ENCODE data around the gene JMY.
A peak's percentile ranks its signal among the peaks of the same experiment; 100 is the strongest.

Gene JMY

GRCh38 chr5:79237740-79238560 lies 2.0 kb downstream of the JMY start (continued):
- TF ChIP-seq ZNF501 (tag by site-specific recombination; IDR thresholded peaks at IDR 0.05), result 0 out of 2 replicates have a peak, but pooled peaks have one; percentile 8
- peak; percentile 38; the same call in 1 of the 2 replicates for TF ChIP-seq PRDM1 (tag by site-specific recombination; IDR thresholded peaks at IDR 0.05)
- TF ChIP-seq ZSCAN30 (tag by site-specific recombination; IDR thresholded peaks at IDR 0.05), result 0 out of 2 replicates have a peak, but pooled peaks have one; percentile 45
- peak; percentile 86 for TF ChIP-seq PRDM6 (tag by site-specific recombination; IDR thresholded peaks at IDR 0.05)
- TF ChIP-seq ATF2 (tag by site-specific recombination; IDR thresholded peaks at IDR 0.05; ENCODE audit: low read depth), result no peak
- no peak for TF ChIP-seq ZNF121 (tag by site-specific recombination; IDR thresholded peaks at IDR 0.05)

DNA sequence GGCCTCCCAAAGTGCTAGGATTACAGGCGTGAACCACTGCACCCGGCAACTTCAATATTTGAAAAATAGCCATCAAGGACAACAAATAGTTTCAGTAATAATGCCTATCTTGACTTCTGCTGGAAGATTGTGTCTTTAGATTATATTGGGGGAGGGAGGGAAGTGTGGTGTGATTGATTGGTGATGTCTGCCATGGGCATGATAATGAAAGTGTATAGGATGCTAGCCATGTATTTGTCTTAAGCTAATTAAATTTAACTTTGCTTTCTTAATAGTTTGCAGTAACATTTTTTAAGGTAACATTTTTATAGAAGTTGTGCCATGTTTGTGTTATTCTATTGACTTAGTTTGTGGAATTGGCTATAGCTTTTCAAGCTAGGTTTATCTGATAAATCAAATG lies 4.6 kb downstream of the JMY start:
- H3K9me3 ChIP-seq (ENCODE audit: control insufficient read depth, insufficient read depth, low read depth, low read length), result no peaks in the 10 kb centered on the region
- TF ChIP-seq, protein P1, sequence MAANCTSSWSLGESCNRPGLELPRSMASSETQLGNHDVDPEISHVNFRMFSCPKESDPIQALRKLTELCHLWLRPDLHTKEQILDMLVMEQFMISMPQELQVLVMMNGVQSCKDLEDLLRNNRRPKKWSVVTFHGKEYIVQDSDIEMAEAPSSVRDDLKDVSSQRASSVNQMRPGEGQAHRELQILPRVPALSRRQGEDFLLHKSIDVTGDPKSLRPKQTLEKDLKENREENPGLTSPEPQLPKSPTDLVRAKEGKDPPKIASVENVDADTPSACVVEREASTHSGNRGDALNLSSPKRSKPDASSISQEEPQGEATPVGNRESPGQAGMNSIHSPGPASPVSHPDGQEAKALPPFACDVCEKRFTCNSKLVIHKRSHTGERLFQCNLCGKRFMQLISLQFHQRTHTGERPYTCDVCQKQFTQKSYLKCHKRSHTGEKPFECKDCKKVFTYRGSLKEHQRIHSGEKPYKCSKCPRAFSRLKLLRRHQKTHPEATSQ (tag by site-specific recombination; IDR thresholded peaks at IDR 0.05), result 0 out of 2 replicates have a peak, but pooled peaks have one; percentile 4
- peak; percentile 97 for TF ChIP-seq ZBTB17 (tag by site-specific recombination; IDR thresholded peaks at IDR 0.05)
- no peak for TF ChIP-seq ZNF624 (tag by site-specific recombination; IDR thresholded peaks at IDR 0.05)
- TF ChIP-seq ZNF23 (tag by site-specific recombination; IDR thresholded peaks at IDR 0.05; ENCODE audit: borderline replicate concordance), result peak; percentile 99
- TF ChIP-seq ZNF366 (tag by site-specific recombination; conservative IDR thresholded peaks at IDR 0.05), result peak; percentile 57; the same call in 1 of the 2 replicates
- TF ChIP-seq SALL2 (tag by site-specific recombination; IDR thresholded peaks at IDR 0.05; ENCODE audit: borderline replicate concordance), result no peak
- TF ChIP-seq ZNF626 (tag by site-specific recombination; IDR thresholded peaks at IDR 0.05), result no peak
- TF ChIP-seq, protein P2, sequence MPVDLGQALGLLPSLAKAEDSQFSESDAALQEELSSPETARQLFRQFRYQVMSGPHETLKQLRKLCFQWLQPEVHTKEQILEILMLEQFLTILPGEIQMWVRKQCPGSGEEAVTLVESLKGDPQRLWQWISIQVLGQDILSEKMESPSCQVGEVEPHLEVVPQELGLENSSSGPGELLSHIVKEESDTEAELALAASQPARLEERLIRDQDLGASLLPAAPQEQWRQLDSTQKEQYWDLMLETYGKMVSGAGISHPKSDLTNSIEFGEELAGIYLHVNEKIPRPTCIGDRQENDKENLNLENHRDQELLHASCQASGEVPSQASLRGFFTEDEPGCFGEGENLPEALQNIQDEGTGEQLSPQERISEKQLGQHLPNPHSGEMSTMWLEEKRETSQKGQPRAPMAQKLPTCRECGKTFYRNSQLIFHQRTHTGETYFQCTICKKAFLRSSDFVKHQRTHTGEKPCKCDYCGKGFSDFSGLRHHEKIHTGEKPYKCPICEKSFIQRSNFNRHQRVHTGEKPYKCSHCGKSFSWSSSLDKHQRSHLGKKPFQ (tag by site-specific recombination; IDR thresholded peaks at IDR 0.05), result peak; percentile 24; the same call in 1 of the 2 replicates
- TF ChIP-seq ZNF394 (tag by site-specific recombination; IDR thresholded peaks at IDR 0.05; ENCODE audit: borderline replicate concordance), result peak; percentile 8; the same call in 1 of the 2 replicates
- TF ChIP-seq SETDB1 (IDR thresholded peaks at IDR 0.05; ENCODE audit: insufficient read length, low read length), result peak; percentile 52
- TF ChIP-seq ZEB2 (tag by site-specific recombination; IDR thresholded peaks at IDR 0.05), result peak; percentile 38; the same call in 1 of the 2 replicates
- TF ChIP-seq ZXDB (tag by site-specific recombination; IDR thresholded peaks at IDR 0.05), result peak; percentile 7; the same call in 1 of the 2 replicates
- peak; percentile 39; the same call in 1 of the 2 replicates for TF ChIP-seq OSR2 (tag by site-specific recombination; IDR thresholded peaks at IDR 0.05)
- no peak for TF ChIP-seq ZNF600 (tag by site-specific recombination; IDR thresholded peaks at IDR 0.05)
- ChIA-PET CTCF (interaction anchor here (0.7 kb wide), 1 partner anchor 15 kb away, joined by 3 read pairs; no protein-coding TSS in a partner anchor), POLR2A (interaction anchor here (0.8 kb wide), 1 partner anchor 268 kb away, joined by 6 read pairs; no protein-coding TSS in a partner anchor)
- no peaks in the 10 kb centered on the region for H3K36me3 ChIP-seq (ENCODE audit: control insufficient read depth in 2 of 2, insufficient read depth in 1 of 2, low read length in 2 of 2)
- H3K4me3 ChIP-seq (ENCODE audit: low read depth, low read length), result no peak overlapping the region
- H3K4me1 ChIP-seq (ENCODE audit: control insufficient read depth, insufficient read depth, low read length), result peaks cover 36% of the 10 kb centered on the region
- H3K27ac ChIP-seq (ENCODE audit: extremely low read depth, low read depth, low read length), result no peak overlapping the region
